PC-9 (cell line): ENCODE data around the gene PFDN4.

Source experiments
- CTCF ChIP-seq: fragments of 200-600 bp; sonication (generic); conservative IDR thresholded peaks from 2 replicates; pipeline ENCODE4 v1.6.1; 2017; ENCODE audit warnings: mixed run types, antibody characterized with exemption, mild to moderate bottlenecking, moderate library complexity
- EZH2 ChIP-seq: fragments of 200-600 bp; sonication (generic); IDR thresholded peaks from 2 replicates; pipeline ENCODE4 v1.8.0; 2017; ENCODE audit warnings: antibody characterized with exemption, low read depth

GRCh38 chr20:54231036-54231435, 23.1 kb downstream of the PFDN4 start:
- no peak for TF ChIP-seq CTCF
- no peak for TF ChIP-seq EZH2
